Glutamatergic neuron (in vitro differentiated cells): ENCODE data around the gene LIPN. TPM values are rescaled to one million over a fixed set of nuclear protein-coding genes. Genes with fewer than 3 reads are reported as not detected.

Experiments
- DNase-seq: peaks from one replicate; pipeline ENCODE4 v3.0.0; 2022
- H3K27ac Mint-ChIP-seq: one replicate; pipeline ENCODE4 v1.8.0; 2020; ENCODE audit warnings: mild to moderate bottlenecking, mixed read lengths, inconsistent platforms; ENCODE audit not compliant: unreplicated experiment
- H3K27me3 Mint-ChIP-seq: one replicate; pipeline ENCODE4 v1.8.0; 2020; ENCODE audit warnings: mild to moderate bottlenecking, moderate library complexity, mixed read lengths, inconsistent platforms; ENCODE audit not compliant: unreplicated experiment
- H3K36me3 Mint-ChIP-seq: one replicate; pipeline ENCODE4 v1.8.0; 2020; ENCODE audit warnings: mild to moderate bottlenecking, mixed read lengths, inconsistent platforms; ENCODE audit not compliant: unreplicated experiment
- H3K4me1 Mint-ChIP-seq: one replicate; pipeline ENCODE4 v1.8.0; 2020; ENCODE audit warnings: mild to moderate bottlenecking, low read depth, mixed read lengths, inconsistent platforms; ENCODE audit not compliant: unreplicated experiment
- H3K4me3 Mint-ChIP-seq: one replicate; pipeline ENCODE4 v1.8.0; 2020; ENCODE audit warnings: mild to moderate bottlenecking, mixed read lengths, inconsistent platforms; ENCODE audit not compliant: unreplicated experiment
- H3K9me3 Mint-ChIP-seq: one replicate; pipeline ENCODE4 v1.8.0; 2020; ENCODE audit warnings: mild to moderate bottlenecking, moderate library complexity, mixed read lengths, inconsistent platforms; ENCODE audit not compliant: unreplicated experiment
- total RNA-seq: library from RNA; stranded (reverse); fragmentation: NEBNext Ultra II Directional; extraction: Animal tissue kit (Norgen Biotek cat#: 25700); gene quantifications from one replicate; pipeline ENCODE4 v1.2.1, GENCODE V29; 2021; ENCODE audit not compliant: unreplicated experiment
- TF ChIP-seq, protein P1 (sequence below): fragments of 200-600 bp; sonication (generic); IDR thresholded peaks from one replicate; pipeline ENCODE4 v1.5.0; 2021; ENCODE audit not compliant: partially characterized antibody, unreplicated experiment

The LIPN gene
- total RNA-seq, 1 donor from 2014 or later = not detected

DNA sequence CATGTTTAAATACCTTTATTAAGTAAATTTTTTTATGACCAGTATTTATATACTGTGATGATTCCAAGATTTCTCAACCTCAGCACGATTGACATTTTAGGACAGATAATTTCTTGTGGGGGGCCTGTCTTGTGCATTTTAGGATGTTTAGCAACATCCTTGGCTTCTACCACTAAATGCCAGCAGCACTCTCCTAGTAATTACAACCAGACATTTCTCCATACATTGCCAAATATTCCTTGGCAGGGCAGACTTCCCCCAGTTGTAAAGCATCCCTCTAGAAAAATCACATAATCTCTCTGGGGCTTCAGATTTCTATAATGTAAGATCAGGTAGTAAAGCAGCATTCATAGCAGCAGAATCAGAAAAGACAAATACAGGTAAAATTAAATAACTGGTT, 34.9 kb downstream of the LIPN start:
- Mint-ChIP-seq H3K4me1 (no peaks in the 10 kb centered on the region), H3K9me3 (no peaks in the 10 kb centered on the region), H3K4me3 (no peak overlapping the region), H3K36me3 (no peaks in the 10 kb centered on the region), H3K27ac (no peak overlapping the region), H3K27me3 (no peaks in the 10 kb centered on the region)
- no peak for DNase-seq
- TF ChIP-seq, protein P1, sequence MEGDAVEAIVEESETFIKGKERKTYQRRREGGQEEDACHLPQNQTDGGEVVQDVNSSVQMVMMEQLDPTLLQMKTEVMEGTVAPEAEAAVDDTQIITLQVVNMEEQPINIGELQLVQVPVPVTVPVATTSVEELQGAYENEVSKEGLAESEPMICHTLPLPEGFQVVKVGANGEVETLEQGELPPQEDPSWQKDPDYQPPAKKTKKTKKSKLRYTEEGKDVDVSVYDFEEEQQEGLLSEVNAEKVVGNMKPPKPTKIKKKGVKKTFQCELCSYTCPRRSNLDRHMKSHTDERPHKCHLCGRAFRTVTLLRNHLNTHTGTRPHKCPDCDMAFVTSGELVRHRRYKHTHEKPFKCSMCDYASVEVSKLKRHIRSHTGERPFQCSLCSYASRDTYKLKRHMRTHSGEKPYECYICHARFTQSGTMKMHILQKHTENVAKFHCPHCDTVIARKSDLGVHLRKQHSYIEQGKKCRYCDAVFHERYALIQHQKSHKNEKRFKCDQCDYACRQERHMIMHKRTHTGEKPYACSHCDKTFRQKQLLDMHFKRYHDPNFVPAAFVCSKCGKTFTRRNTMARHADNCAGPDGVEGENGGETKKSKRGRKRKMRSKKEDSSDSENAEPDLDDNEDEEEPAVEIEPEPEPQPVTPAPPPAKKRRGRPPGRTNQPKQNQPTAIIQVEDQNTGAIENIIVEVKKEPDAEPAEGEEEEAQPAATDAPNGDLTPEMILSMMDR = no peak

DNA sequence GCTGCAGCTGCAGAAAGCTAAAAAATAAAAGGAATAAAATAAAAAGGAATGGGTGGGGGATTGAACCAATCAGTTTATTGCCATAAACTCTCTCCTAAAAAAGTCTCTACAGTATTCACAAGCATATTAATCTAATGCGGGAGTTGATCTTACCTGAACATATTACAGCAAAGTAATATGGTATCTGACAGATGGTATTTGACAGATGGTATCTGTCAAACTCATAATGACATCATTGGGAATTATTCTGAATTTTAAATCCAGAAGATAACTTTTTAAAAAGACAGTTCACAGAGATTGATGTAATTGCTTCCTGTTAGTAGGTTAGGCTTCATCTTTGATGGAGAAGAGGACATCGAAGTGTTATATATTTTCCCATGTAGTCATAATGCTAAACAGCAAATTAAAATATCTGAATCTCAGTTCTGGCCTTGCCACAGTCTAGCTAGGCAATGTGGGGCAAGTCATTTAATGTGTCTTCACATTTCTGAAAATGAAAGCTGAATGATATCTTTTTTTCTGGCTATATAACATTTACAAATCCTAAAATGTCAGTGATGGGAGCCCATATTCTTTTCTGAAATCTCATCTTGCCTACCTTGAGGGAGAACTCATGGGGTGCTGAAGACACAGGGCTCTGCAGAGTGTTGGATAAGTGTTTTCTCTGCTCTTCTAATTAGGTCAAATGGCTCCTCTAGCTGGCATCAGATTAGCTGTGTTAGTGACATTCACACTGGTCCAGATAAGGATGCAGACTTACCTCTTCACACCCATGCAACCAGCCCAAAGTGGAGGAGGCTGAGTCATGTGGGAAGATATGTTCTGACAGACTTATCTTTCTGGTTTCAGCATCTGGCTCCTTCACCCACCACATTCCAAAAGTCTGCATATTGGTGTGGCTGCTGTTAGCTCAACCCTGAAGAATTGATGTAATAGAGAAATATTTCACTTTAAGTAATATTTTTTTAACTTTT, 40.6 kb downstream of the LIPN start:
- H3K9me3 Mint-ChIP-seq = no peaks in the 10 kb centered on the region

DNA sequence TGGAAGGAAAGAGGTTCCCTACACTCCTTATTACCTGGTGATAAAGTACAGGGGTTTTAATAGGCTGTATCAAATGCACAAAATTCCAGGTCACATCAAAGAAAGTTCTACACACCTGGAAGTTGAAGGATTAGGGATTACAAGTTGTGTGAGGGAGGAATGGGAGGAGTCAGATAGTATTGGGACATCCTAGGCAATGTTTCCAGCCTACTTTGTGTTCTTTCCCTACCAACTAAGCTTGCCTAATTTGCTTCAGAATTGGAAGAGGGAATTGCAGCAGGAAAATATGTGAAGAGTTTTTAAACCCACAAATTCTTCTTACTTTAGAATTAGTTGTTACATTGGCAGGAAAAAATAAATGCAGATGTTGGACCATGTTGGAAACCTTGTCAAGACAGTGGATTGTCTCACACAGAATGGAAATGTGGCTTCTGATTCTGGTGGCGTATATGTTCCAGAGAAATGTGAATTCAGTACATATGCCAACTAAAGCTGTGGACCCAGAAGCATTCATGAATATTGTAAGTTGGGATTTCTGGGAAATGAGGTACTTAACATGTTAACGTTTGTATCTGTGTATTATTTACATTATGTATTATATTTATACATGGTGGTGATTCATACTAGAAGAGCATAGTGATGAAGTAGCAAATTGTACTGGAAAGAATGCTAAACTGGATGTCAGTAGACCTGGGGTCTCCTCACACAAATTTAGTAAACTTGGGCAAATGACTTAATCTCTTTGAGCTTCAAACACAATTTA, 42.9 kb downstream of the LIPN start, which contains the start of gene LIPM:
LIPM (plus strand) TSS at position 208 of the 763 bp plus-strand sequence; CDS start at position 375, 167 bp downstream.
- Mint-ChIP-seq H3K9me3 (no peaks in the 10 kb centered on the region), H3K27ac (no peak within 1 kb of the TSS), H3K36me3 (no peaks in the 10 kb centered on the region), H3K4me1 (no peaks in the 10 kb centered on the region), H3K27me3 (no peaks in the 10 kb centered on the region), H3K4me3 (no peak within 1 kb of the TSS)
- DNase-seq = no peak
- TF ChIP-seq, protein P1 = no peak

More for the DNA sequence above, 40.6 kb downstream of the LIPN start:
- DNase-seq = no peak
- H3K4me3 Mint-ChIP-seq = no peak overlapping the region
- no peaks in the 10 kb centered on the region for H3K4me1 Mint-ChIP-seq
- no peak overlapping the region for H3K27ac Mint-ChIP-seq
- no peaks in the 10 kb centered on the region for H3K36me3 Mint-ChIP-seq
- TF ChIP-seq, protein P1 = no peak
- H3K27me3 Mint-ChIP-seq = no peaks in the 10 kb centered on the region

DNA sequence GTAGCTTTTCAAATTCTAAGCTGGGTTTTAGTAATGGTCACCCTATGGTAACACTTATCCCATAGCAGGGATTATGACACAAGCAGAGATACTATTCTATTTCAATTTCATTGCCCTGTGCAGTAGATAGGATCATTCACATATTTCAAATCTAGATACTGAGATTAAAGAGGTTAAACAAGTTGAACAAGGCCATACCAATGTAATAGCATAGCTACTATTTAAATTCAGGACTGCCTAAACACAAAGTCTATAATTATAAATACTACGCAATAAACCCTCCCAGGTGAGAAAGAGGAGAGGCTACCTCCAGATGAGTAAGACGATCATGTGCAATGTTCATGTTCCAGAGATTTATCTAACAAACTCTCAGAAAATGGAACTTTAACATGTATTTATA, 43.8 kb downstream of the LIPN start:
- no peak overlapping the region for H3K27ac Mint-ChIP-seq
- H3K4me3 Mint-ChIP-seq = no peak overlapping the region
- H3K36me3 Mint-ChIP-seq = no peaks in the 10 kb centered on the region
- no peaks in the 10 kb centered on the region for H3K9me3 Mint-ChIP-seq
- no peaks in the 10 kb centered on the region for H3K27me3 Mint-ChIP-seq
- no peaks in the 10 kb centered on the region for H3K4me1 Mint-ChIP-seq
- TF ChIP-seq, protein P1 = no peak
- DNase-seq = no peak
